ENCODE measurements around the gene MMP2. TPM values are rescaled to one million over a fixed set of nuclear protein-coding genes. Genes with fewer than 3 reads are reported as not detected.

Gene MMP2
- total and polyA plus RNA-seq, 2 of the 8 experiments (the other 6 are each of a cell fraction or from before 2014, with no cell fraction given): 33.6 to 58.2 TPM

DNA sequence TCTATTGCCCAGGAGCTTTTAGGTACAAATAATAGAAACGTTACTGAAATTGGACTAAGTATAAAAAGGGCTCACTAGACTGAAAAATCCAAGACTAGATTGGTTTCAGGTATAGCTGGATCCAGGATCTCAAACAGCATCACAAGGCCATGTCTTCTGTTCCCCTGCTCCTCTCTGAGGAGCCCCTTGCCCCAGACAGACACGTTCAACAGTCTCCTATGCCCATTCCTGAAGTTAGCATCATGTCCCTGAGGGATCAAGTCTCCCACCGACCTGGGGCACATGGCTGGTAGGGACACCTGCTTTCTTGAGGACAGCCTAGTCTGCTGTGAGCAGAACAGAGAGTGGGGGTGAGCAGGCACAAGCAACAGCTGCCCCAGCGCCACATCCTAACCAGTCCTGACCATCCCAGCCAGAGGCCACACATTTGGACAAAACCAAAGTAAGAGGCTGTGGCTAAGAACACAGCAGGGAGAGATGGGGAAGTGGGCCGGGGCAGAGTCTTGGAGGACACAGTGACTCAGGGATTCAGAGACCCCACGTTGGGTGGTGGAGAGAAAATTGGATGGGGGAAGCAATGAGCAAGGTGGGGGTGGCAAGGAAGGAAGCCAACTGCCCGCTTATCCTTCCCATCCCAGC is 10.5 kb upstream of the MMP2 start:
- no peaks in the 10 kb centered on the region for H3K79me2 ChIP-seq (ENCODE audit: control insufficient read depth in 1 of 2, insufficient read depth in 2 of 2, low read length in 2 of 2)
- no peak overlapping the region for H4K91ac ChIP-seq (replicated peaks; ENCODE audit: insufficient read length, low read length)
- H3K56ac ChIP-seq (replicated peaks; ENCODE audit: insufficient read length, low read depth, low read length): no peak overlapping the region
- H3K23me2 ChIP-seq (ENCODE audit: low read depth, low read length): no peaks in the 10 kb centered on the region
- H3K4me3 ChIP-seq (ENCODE audit: extremely low read depth in 1 of 4, insufficient read depth in 2 of 4, low read depth in 3 of 4, low read length in 4 of 4): no peak overlapping the region
- H3K4ac ChIP-seq (replicated peaks; ENCODE audit: insufficient read length, low read depth, low read length): no peak overlapping the region
- H3K23ac ChIP-seq (ENCODE audit: insufficient read length): no peak overlapping the region
- H2BK5ac ChIP-seq (ENCODE audit: low read depth, low read length): no peak overlapping the region
- H2AFZ ChIP-seq (ENCODE audit: low read length): no peak overlapping the region
- no peak overlapping the region for H4K8ac ChIP-seq (ENCODE audit: extremely low read depth, insufficient read depth, low read length)
- no peak overlapping the region for H2BK12ac ChIP-seq (ENCODE audit: low read depth, low read length)
- peaks cover 0 to 1% (median 0%) of the 10 kb centered on the region in 4 experiments; a peak in 5 of 7 replicates for H3K27me3 ChIP-seq (replicated peaks in 1 of 4; ENCODE audit: control insufficient read depth in 3 of 4, extremely low read depth in 1 of 4, insufficient read depth in 3 of 4, low read length in 3 of 4)
- H3K27ac ChIP-seq (ENCODE audit: low read depth, low read length): no peak overlapping the region
- H2BK20ac ChIP-seq (ENCODE audit: low read length): no peak overlapping the region
- no peaks in the 10 kb centered on the region for H4K20me1 ChIP-seq (replicated peaks in 1 of 2; ENCODE audit: control insufficient read depth in 1 of 2, insufficient read depth in 2 of 2, low read length in 2 of 2)
- H3K4me2 ChIP-seq (ENCODE audit: insufficient read depth in 1 of 2, low read depth in 2 of 2, low read length in 2 of 2): no peak overlapping the region
- no peak overlapping the region for H3K9ac ChIP-seq (replicated peaks in 1 of 4; ENCODE audit: extremely low read depth in 1 of 4, low read depth in 3 of 4, low read length in 3 of 4)
- FAIRE-seq (no peak), DNase-seq (ENCODE audit: low read depth in 1 of 2, low spot score in 2 of 2) (no peak)
- ChIA-PET POLR2A (ENCODE audit: partially characterized antibody) (no interaction called here), CTCF (ENCODE audit: partially characterized antibody) (interaction anchor here (0.6 to 19.1 kb wide), 9 partner anchors 11 to 238 kb away, joined by 3 to 446 read pairs (median 3); partner anchors contain the start of genes MMP2 and SLC6A2)
- H2BK15ac ChIP-seq (ENCODE audit: low read length): no peak overlapping the region
- no peaks in the 10 kb centered on the region for H3K79me1 ChIP-seq (ENCODE audit: low read depth, low read length)
- no peak overlapping the region for H2AK5ac ChIP-seq (ENCODE audit: low read depth, low read length)
- H3K36me3 ChIP-seq (ENCODE audit: control insufficient read depth in 2 of 4, insufficient read depth in 4 of 4, low read length in 3 of 4): no peaks in the 10 kb centered on the region
- H3K18ac ChIP-seq (ENCODE audit: extremely low read depth, low read length): no peak overlapping the region
- no peak overlapping the region for H2BK120ac ChIP-seq (replicated peaks; ENCODE audit: low read depth, low read length)
- WGBS, 2 experiments (ENCODE audit: extremely low coverage in 1 of 2, insufficient coverage in 1 of 2, insufficient read length in 1 of 2, insufficient replicate concordance in 2 of 2, low coverage in 1 of 2, low lambda C conversion rate in 2 of 2, missing lambda C conversion rate in 1 of 2): 83% methylated on average over 7 of the region's 7 CpGs; no CpG with 5 or more reads in 1 of the 2 experiments
- no peaks in the 10 kb centered on the region for H3K9me3 ChIP-seq (ENCODE audit: insufficient read depth in 2 of 2, low read depth in 1 of 2, low read length in 1 of 2)
- H3K4me1 ChIP-seq (replicated peaks in 1 of 4; ENCODE audit: control insufficient read depth in 3 of 4, insufficient read depth in 4 of 4, low read length in 3 of 4): peaks cover 0 to 4% (median 0%) of the 10 kb centered on the region in 4 experiments; a peak in 4 of 7 replicates
- H3K14ac ChIP-seq (ENCODE audit: insufficient read length): no peak overlapping the region
- no peak overlapping the region for H4K5ac ChIP-seq (ENCODE audit: insufficient read length, low read depth, low read length)
- no peak for TF ChIP-seq GABPA (IDR thresholded peaks at IDR 0.05; ENCODE audit: borderline replicate concordance, insufficient read depth, low read length)
- TF ChIP-seq SIN3A (conservative IDR thresholded peaks at IDR 0.05 in 1 of 2, IDR thresholded peaks at IDR 0.05 in 1 of 2; ENCODE audit: low read depth in 1 of 2, low read length in 2 of 2): no peak
- TF ChIP-seq NANOG (IDR thresholded peaks at IDR 0.05; ENCODE audit: insufficient read depth, low read depth, low read length, poor library complexity, severe bottlenecking): no peak
- no peak for TF ChIP-seq RNF2 (IDR thresholded peaks at IDR 0.05; ENCODE audit: borderline replicate concordance, low read depth, low read length, missing control alignments, poor library complexity, severe bottlenecking)
- TF ChIP-seq, protein P1, sequence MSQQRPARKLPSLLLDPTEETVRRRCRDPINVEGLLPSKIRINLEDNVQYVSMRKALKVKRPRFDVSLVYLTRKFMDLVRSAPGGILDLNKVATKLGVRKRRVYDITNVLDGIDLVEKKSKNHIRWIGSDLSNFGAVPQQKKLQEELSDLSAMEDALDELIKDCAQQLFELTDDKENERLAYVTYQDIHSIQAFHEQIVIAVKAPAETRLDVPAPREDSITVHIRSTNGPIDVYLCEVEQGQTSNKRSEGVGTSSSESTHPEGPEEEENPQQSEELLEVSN (IDR thresholded peaks at IDR 0.05): no peak
- no peak for TF ChIP-seq CBX5 (IDR thresholded peaks at IDR 0.05; ENCODE audit: low read depth, low read length)
- TF ChIP-seq SP4 (IDR thresholded peaks at IDR 0.05; ENCODE audit: low read length): no peak
- no peak for TF ChIP-seq GTF2F1 (IDR thresholded peaks at IDR 0.05; ENCODE audit: borderline replicate concordance, low read depth, low read length)
- no peak for TF ChIP-seq KDM4A (IDR thresholded peaks at IDR 0.05; ENCODE audit: low read depth, low read length, severe bottlenecking)
- TF ChIP-seq NRF1 (IDR thresholded peaks at IDR 0.05; ENCODE audit: low read depth, low read length): no peak
- TF ChIP-seq KDM1A (IDR thresholded peaks at IDR 0.05; ENCODE audit: borderline replicate concordance, low read length): no peak
- TF ChIP-seq SP2 (IDR thresholded peaks at IDR 0.05; ENCODE audit: low read length): no peak
